Activated CD8-positive, alpha-beta memory T cell treated with anti-CD3 and anti-CD28 coated beads, Interleukin-2, amount 50 U/mL, for 48 hours (primary cell): ENCODE results near the gene C5AR2.
"Not testable (repeated sequence)": the region's sequence is repeated elsewhere in the genome, so short reads cannot be mapped to it uniquely, and the experiment has no call there.

Source experiments
- DNase-seq: peaks from one replicate; pipeline ENCODE4 v3.0.0-alpha.2; 2020

The C5AR2 gene

DNA sequence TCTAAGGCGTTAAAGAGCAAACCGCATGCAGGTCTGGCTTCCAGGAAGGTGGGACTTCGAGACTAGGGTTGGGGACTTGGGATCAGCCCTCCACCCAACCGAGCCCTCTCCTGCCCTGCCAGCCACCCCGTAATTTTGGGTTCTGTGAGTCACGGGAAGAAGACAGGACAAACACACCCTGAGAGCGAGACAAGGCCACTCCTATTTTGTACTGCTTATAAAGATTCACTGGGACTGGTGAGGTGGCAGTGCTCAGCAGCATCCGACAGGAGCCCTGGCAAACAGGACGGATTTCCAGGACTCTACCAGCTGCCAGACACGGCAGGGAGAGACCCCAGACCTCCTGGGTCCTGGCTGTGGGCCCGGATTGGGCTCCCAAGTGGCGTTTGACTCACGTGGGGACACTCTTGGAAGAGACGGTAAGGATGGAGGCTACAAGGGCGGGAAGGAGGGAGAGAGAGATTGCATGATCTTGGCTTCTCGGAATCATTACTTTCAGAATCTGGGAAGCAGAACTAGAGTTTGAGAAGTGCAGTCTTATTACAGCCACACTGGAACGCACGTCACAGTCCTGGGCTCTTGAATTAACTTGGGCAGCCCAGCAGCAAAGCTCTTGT lies at the start of gene C5AR2:
Gene C5AR2, plus strand, starts transcription at position 245 of the 617 bp plus-strand sequence. CDS start 8,625 bp downstream, outside the sequence.
- no peak for DNase-seq

- DNase-seq: no peak
Measured at GRCh38 chr19:47283405-47284059, 48.4 kb upstream of the C5AR2 start.

DNA sequence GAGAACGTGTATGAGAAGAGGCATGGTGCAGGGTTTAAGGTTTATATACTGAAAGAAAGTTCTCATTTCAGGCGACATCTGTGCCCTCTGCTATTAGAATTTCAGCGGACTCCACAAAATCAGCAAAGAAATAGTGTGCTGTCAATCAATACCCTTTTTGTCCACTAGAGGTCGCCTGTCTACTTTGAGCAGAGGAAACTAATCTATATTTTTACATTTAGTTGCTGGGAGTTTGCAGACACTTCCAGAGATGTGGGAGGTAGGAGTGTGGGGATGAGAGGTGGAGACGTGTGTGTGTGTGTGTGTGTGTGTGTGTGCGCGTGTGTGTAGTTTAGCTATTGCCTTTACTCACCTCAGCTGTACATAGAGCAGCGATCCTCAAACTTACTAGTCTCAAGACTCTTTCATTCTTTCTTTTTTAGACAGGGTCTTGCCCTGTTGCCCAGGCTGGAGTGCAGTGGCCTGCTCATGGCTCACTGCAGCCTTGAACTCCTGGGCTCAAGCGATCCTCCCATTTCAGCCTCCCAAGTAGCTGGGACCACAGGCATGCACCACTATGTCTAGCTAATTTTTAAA lies 47.6 kb upstream of the C5AR2 start:
- DNase-seq: no peak

DNA sequence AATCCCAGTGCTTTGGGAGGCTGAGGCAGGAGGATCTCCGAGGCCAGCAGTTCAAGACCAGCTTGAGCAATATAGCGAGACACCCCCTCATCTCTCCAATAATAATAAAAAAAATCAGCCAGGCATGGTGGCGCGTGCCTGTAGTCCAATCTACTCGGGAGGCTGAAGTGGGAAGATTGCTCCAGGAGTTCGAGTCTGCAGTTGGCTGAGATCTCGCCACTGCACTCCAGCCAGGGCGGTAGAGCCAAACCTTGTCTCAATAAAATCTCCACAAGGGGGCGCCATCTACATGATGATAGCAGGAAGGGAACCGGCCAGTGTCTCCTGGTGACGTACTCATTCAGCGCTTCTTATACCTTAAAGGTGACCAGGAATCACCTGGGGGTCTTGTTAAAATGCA lies 35.9 kb upstream of the C5AR2 start:
- peak; percentile 85 for DNase-seq

GRCh38 chr19:47300867-47301266 lies 31.1 kb upstream of the C5AR2 start:
- not testable (repeated sequence) for DNase-seq

- no peak for DNase-seq
Measured at GRCh38 chr19:47302249-47302648, 29.7 kb upstream of the C5AR2 start.

GRCh38 chr19:47303966-47304365 lies 28.0 kb upstream of the C5AR2 start:
- DNase-seq: no peak

- peak; percentile 81 for DNase-seq
Measured at GRCh38 chr19:47305309-47305751, 26.6 kb upstream of the C5AR2 start.

DNA sequence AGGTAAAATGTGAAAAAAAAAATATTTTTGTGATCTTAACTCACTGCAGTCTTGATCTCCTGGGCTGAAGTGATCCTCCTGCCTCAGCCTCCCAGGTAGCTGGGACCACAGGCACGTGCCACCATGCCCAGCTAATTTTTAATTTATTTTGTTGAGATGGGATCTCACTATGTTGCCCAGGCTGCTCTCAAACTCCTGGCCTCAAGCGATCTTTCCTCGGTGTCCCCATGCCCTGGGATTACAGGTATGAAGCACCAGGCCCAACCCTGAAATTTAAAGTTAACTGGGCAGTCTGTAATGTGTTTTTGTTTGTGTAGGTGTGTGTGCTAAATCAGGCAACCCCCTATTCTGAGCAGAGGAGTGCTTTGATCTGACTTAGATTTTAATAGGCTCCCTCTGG lies 25.7 kb upstream of the C5AR2 start:
- no peak for DNase-seq

- DNase-seq: no peak
Measured at GRCh38 chr19:47309038-47309437, 22.9 kb upstream of the C5AR2 start.

- no peak for DNase-seq
Measured at GRCh38 chr19:47309608-47310007, 22.4 kb upstream of the C5AR2 start, which contains the start of gene C5AR1. Gene C5AR1, plus strand, starts transcription at chr19:47309861. Its CDS starts 35 bp downstream, at chr19:47309896.

GRCh38 chr19:47310323-47310722 lies 21.7 kb upstream of the C5AR2 start:
- no peak for DNase-seq

- DNase-seq: no peak
Measured at GRCh38 chr19:47310819-47311218, 21.2 kb upstream of the C5AR2 start.

DNA sequence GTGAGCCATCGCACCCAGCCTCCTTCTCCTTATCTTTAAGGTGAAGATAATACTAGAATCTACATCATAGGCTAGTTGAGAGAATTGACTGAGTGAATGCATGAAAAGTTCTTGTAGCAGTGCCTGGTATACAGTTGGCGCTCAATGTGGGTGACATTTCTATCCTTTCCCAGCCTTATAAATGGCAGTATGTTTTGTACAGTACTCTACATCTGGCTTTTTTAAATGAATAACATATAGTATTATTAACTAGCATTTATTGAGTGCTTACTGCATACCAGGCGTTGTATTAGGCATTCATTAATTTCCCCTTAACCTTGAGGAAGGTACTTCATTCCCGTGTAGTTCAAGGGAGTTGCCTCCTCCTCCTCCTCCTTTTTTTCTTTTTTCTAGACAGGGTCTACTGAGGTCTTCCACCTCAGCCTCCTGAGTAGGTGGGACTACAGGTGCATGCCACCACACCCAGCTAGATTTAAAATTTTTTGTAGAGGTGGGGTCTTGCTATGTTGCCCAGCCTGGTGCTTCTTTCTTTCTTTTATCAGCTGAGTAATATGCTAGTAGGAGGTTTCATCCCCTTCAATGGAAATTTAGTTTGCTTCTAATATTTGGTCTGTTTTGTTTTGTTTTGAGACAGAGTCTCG lies 19.5 kb upstream of the C5AR2 start:
- no peak for DNase-seq

GRCh38 chr19:47313754-47314295 lies 18.1 kb upstream of the C5AR2 start:
- no peak for DNase-seq

DNA sequence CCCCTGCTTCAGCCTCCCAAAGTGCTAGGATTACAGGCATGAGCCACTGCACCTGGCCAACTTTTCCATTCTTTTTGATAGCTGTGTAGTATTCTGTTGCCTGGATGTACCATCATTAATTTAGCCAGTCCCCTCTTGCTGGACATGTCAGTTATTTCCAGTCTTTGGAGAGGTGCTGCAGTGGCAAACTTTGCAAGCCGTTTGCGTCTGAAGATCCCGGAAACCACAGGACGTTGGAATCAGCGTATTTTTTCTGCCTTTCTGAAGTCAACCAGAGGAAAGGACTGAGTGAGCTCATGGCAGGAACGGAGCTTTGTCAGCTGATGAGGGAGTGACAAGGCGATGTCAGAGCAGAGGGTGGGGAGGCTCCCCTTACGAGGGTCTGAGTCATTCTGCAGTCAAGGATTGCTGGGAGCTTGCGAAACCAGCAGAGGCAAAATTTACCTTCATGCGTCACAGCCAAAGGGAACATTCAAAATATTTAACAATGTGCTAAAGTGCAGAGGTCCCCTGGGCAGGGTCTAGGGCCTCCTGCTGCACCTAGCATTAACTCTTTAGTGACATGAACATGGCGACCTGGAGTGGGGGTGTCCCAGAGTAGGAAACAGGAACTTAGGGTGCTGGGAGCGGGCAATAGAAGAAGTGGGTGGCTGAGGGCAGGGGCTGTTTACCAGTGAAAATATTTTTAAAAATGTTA lies 16.7 kb upstream of the C5AR2 start:
- DNase-seq: no peak

DNA sequence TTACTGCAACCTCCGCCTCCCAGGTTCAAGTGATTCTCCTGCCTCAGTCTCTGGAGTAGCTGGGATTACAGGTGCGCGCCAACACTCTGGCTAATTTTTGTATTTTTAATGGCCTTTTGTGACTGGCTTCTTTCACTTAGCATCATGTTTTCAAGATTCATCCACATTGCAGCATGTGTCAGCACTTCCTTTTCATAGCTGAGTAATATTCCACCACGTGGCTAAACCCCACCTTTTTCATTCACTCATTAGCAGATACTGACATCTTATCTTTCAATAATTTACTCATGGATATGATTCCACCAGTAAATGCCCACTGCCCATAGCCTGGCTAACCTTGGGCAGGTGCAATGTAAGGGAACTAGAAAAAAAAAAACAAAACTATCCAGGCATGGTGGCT lies 15.5 kb upstream of the C5AR2 start:
- DNase-seq: no peak

DNA sequence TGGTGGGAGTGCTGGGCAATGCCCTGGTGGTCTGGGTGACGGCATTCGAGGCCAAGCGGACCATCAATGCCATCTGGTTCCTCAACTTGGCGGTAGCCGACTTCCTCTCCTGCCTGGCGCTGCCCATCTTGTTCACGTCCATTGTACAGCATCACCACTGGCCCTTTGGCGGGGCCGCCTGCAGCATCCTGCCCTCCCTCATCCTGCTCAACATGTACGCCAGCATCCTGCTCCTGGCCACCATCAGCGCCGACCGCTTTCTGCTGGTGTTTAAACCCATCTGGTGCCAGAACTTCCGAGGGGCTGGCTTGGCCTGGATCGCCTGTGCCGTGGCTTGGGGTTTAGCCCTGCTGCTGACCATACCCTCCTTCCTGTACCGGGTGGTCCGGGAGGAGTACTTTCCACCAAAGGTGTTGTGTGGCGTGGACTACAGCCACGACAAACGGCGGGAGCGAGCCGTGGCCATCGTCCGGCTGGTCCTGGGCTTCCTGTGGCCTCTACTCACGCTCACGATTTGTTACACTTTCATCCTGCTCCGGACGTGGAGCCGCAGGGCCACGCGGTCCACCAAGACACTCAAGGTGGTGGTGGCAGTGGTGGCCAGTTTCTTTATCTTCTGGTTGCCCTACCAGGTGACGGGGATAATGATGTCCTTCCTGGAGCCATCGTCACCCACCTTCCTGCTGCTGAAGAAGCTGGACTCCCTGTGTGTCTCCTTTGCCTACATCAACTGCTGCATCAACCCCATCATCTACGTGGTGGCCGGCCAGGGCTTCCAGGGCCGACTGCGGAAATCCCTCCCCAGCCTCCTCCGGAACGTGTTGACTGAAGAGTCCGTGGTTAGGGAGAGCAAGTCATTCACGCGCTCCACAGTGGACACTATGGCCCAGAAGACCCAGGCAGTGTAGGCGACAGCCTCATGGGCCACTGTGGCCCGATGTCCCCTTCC lies 11.8 kb upstream of the C5AR2 start:
- DNase-seq: no peak

DNA sequence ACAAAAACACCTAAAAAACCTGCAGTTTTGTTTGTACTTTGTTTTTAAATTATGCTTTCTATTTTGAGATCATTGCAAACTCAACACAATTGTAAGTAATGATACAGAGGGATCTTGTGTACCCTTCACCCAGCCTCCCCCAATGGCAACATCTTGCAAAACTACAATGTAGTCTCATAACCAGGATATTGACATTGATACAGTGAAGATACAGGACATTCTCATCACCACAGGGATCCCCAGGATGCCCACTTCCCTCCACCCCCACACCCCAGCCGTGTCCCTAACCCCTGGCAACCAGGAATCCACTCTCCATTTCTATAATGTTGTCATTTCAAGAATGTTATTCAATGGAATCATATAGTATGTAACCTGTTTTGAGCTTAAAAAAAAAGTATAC lies 10.3 kb upstream of the C5AR2 start:
- no peak for DNase-seq

GRCh38 chr19:47322058-47322457 lies 9.9 kb upstream of the C5AR2 start:
- DNase-seq: no peak

GRCh38 chr19:47323409-47323808 lies 8.6 kb upstream of the C5AR2 start:
- no peak for DNase-seq

DNA sequence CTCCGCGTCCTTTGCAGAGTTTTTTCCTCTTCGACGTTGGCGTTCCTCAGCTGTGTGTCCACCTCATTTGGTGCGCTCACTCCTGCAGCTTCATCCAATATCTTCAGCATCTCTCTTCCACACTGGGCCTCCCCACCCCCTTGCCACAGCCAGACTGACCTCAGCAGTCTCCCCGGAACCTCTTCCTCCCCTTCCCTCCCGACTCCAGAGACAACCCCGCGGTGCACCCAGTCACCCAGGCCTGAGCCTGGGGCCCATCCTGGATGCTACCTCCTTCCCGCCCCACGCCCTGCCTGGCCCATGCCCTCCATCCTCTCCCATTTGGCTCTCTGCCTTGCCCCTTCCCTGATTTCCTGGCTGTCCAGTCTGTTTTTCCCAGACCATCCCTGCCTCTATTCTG lies 8.1 kb upstream of the C5AR2 start:
- DNase-seq: no peak
